Brain microvascular endothelial cell (primary cell): ENCODE measurements around the gene C1orf50.

ENCODE experiments used
- DNase-seq: peaks from one replicate; pipeline ENCODE4 v3.0.0-alpha.2; 2020
- H3K27ac ChIP-seq: fragments of 250-450 bp; sonication (Bioruptor Pico); 2 replicates; pipeline ENCODE4 v1.5.1; 2020; ENCODE audit warnings: mild to moderate bottlenecking, moderate library complexity
- H3K27me3 ChIP-seq: fragments of 250-450 bp; sonication (Bioruptor Pico); replicated peaks from 2 replicates; pipeline ENCODE4 v1.5.1; 2020; ENCODE audit warnings: mild to moderate bottlenecking
- H3K36me3 ChIP-seq: fragments of 250-450 bp; sonication (Bioruptor Pico); replicated peaks from 2 replicates; pipeline ENCODE4 v1.5.1; 2020; ENCODE audit warnings: mild to moderate bottlenecking
- H3K4me3 ChIP-seq: 2 replicates; pipeline ENCODE4 v1.5.1; 2011; ENCODE audit warnings: low read depth, mild to moderate bottlenecking, control low read depth, low read length, moderate library complexity
- in situ Hi-C: cut with HindIII; loops from 2 replicates; pipeline ENCODE4 v1.10.0; 2017; ENCODE audit warnings: low sequenced_read_pairs, low pct_ligation_motif_present
- TF ChIP-seq, protein P1 (sequence below): IDR thresholded peaks from 2 replicates; pipeline ENCODE4 v1.5.1; 2011; ENCODE audit warnings: low read depth, mild to moderate bottlenecking, moderate library complexity, low read length, control low read depth, inconsistent platforms; ENCODE audit errors: missing control alignments

C1orf50 gene

DNA sequence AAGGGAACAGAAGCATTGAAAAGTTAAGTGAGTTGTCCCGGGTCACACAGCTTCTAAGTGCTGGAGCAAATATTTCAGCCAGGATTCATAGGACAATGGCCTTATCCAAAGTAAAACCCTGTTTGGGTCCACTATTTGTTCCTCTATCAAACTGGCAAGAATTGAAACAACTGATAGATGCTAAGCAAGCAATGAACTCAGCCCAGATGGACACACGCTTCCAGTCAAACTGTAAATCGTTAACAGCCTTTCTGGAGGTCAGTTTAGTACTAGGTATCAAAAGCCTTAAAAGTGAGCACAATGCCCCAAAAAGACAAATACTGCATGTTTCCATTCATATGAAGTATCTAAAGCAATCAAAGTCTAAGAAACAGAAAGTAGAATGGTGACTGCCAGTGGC, 50.9 kb downstream of the C1orf50 start:
- in situ Hi-C loops: no loop called here
- Histone ChIP-seq H3K4me3 (no peak overlapping the region), H3K27ac (no peak overlapping the region), H3K27me3 (no peaks in the 10 kb centered on the region), H3K36me3 (no peaks in the 10 kb centered on the region)
- no peak for DNase-seq
- TF ChIP-seq, protein P1, sequence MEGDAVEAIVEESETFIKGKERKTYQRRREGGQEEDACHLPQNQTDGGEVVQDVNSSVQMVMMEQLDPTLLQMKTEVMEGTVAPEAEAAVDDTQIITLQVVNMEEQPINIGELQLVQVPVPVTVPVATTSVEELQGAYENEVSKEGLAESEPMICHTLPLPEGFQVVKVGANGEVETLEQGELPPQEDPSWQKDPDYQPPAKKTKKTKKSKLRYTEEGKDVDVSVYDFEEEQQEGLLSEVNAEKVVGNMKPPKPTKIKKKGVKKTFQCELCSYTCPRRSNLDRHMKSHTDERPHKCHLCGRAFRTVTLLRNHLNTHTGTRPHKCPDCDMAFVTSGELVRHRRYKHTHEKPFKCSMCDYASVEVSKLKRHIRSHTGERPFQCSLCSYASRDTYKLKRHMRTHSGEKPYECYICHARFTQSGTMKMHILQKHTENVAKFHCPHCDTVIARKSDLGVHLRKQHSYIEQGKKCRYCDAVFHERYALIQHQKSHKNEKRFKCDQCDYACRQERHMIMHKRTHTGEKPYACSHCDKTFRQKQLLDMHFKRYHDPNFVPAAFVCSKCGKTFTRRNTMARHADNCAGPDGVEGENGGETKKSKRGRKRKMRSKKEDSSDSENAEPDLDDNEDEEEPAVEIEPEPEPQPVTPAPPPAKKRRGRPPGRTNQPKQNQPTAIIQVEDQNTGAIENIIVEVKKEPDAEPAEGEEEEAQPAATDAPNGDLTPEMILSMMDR: no peak

DNA sequence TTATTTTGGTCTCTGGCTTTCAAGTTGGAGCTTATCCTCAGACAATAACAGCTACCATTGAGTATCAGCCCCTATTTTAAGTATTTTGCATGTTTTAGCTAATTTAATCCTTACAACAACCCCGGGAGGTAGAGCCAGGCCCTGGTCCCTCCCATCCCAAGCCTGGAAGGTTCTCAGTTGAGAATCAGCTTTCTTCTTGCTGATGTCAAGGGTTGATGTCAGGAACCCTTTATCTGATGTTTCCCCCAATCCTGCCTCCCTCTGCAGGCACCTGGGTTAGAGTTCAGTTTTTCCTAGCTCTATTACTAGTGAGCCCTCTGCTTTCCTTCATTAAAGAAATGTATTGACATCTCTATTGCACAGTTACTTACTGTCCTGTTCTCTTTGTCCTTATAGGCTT, 53.8 kb downstream of the C1orf50 start:
- in situ Hi-C loops: no loop called here
- no peak for DNase-seq
- TF ChIP-seq, protein P1: no peak
- no peaks in the 10 kb centered on the region for H3K36me3 ChIP-seq
- H3K4me3 ChIP-seq: no peak overlapping the region
- H3K27me3 ChIP-seq: no peaks in the 10 kb centered on the region
- H3K27ac ChIP-seq: no peak overlapping the region

DNA sequence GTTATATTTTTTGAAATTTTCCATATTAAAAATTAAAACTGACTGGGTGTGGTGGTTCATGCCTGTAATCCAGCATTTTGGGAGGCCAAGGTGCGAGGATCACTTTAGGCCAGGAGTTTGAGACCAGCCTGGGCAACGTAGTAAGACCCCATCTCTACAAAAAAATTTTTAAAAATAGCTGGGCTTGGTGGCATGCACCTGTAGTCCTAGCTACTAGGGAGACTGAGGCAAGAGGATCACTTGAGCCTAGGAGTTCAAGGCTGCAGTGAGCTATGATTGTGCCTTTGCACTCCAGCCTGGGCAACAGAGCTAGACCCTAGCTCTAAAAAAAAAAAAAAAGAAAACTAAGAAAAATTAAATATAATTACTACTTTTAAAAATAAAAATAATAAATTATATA, 54.6 kb downstream of the C1orf50 start:
- no peak overlapping the region for H3K27ac ChIP-seq
- TF ChIP-seq, protein P1: no peak
- H3K27me3 ChIP-seq: no peaks in the 10 kb centered on the region
- DNase-seq: no peak
- no peaks in the 10 kb centered on the region for H3K36me3 ChIP-seq
- no peak overlapping the region for H3K4me3 ChIP-seq
- in situ Hi-C loops: no loop called here

DNA sequence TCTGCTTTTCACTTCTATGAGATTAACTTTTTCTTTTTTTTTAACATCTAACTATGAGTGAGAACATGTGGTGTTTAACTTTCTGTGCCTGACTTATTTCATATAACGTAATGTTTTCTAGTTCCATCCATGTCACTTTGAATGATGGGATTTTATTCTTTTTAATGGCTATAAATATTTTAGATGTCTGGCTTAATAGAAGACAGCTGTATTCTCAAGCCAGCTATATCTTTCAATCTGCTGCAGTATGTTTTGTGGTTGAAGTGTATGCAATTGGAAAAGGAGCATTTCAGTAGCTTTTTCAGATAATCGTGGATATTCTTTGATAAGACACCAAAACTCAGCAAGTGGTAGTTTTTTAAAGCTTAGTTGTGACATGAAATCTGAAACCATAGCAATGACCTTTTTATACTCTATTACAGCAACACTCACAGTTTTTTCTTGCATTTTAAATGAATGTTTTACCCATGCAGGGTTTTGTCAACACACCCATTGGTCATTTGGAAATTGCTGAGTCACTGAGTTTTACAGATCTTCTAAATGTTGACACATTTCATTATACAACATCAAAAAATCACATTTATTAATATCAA, 55.8 kb downstream of the C1orf50 start:
- DNase-seq: no peak
- in situ Hi-C loops: no loop called here
- Histone ChIP-seq H3K36me3 (no peaks in the 10 kb centered on the region), H3K27ac (no peak overlapping the region), H3K27me3 (no peaks in the 10 kb centered on the region), H3K4me3 (no peak overlapping the region)
- TF ChIP-seq, protein P1: no peak

DNA sequence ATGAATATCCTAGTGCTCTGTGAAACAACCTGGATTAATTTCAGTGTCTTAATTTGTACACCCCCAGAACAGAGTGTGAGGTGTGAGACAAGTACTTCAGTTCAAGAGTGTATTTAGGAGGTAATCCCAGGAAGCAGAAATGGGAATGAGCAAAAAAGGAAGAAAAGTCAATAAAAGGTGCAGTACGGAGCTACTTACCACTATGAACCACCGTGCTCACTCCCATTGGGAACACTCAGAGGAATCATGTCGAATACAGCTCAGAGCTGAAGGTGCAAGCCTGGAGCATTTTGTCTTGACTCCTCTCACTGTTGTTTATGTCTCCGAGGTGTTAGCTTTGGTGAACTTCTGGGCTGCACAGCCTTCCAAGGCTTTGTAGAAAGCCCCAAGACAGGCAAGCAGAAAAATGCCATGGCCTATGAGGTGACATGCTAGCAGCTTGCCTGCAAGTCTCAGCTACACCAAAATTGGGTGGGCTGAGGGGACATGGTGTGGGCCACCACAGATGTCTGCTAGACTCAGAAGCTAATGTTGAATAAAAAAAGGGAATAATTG, 57.5 kb downstream of the C1orf50 start:
- Histone ChIP-seq H3K27ac (no peak overlapping the region), H3K4me3 (no peak overlapping the region), H3K27me3 (no peaks in the 10 kb centered on the region), H3K36me3 (no peaks in the 10 kb centered on the region)
- no peak for DNase-seq
- TF ChIP-seq, protein P1: no peak
- in situ Hi-C loops: no loop called here
